Ishikawa (cell line): ENCODE results near the gene ANKFN1.

Experiments
- CREB1 ChIP-seq: IDR thresholded peaks from 2 replicates; pipeline ENCODE4 v1.6.1; 2012; ENCODE audit warnings: low read depth
- RAD21 ChIP-seq: IDR thresholded peaks from 2 replicates; pipeline ENCODE4 v1.6.1; 2012; ENCODE audit warnings: low read depth
- REST ChIP-seq: IDR thresholded peaks from 2 replicates; pipeline ENCODE4 v1.6.1; 2012; ENCODE audit warnings: low read depth, mild to moderate bottlenecking
- TAF1 ChIP-seq: IDR thresholded peaks from 2 replicates; pipeline ENCODE4 v1.6.1; 2012; ENCODE audit warnings: low read depth, mild to moderate bottlenecking
- TCF12 ChIP-seq: IDR thresholded peaks from 2 replicates; pipeline ENCODE4 v1.6.1; 2012; ENCODE audit warnings: low read depth
- TEAD4 ChIP-seq: IDR thresholded peaks from 2 replicates; pipeline ENCODE4 v1.6.1; 2012

DNA sequence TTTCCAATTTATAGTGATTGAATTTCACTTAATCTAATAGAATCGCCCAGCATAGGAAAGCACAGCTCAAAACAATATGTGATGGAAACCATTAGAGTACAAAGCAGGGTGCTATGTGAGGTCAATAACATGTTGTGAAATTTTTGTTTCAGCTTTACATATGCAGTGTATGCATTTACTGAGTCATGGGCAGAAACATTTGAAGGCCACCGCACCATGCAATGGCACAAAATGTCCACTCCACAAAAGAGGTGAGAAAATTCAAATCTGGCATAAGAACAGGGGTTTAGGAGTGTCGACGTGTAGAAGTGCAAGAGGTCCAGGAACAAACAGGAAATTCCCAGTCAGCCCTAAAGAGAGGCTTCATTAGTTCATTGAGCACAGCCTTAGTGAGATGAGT lies 131.2 kb downstream of the ANKFN1 start:
- TF ChIP-seq REST (no peak), RAD21 (no peak), CREB1 (no peak), TEAD4 (no peak), TAF1 (no peak), TCF12 (no peak)
